GM18873 (cell line): ENCODE results near the gene DPF3.

Source experiments
- ATAC-seq: cut with Tn5 transposase; IDR thresholded peaks from one replicate; pipeline ENCODE4 v1.9.1; 2021; ENCODE audit warnings: mild to moderate bottlenecking, moderate library complexity, moderate number of reproducible peaks; ENCODE audit not compliant: unreplicated experiment, low FRiP score

The DPF3 gene

DNA sequence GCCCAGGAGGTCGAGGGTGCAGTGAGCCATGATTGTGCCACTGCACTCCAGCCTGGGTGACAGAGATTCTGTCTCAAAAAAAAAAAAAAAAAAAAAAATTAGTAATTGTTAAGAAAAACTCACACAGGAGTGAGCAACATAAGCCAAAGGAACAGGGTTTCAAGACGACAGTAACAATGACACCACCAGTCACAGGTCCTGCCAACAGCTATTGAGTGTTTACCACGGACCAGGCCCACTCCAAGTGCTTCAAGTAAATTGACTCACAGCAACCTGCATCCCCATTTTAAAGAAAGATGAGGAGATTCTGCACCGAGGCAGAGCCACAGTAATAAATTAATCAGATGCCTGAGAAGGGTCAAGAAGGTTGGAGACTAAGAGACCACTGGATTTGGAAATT is 194.5 kb downstream of the DPF3 start:
- no peak for ATAC-seq

DNA sequence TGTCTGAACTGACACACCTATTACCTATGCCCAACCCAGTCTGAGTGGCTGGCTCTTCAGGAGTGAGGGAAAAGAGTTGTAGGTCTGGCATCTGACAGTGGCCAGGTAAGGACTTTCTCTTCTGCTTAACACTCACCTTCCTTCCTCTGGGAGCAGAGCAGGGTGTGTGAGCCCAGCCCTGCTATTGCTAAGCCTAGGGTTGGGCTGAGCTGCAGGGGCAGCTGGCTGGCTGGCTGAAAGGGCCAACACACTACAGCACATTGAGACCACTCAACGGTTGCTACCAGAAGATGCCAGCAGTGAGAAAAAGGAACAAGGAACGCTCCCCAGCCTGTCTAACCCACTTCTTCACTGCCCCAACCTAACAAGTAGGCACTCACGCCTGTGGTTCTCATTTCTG is 201.2 kb downstream of the DPF3 start:
- no peak for ATAC-seq

DNA sequence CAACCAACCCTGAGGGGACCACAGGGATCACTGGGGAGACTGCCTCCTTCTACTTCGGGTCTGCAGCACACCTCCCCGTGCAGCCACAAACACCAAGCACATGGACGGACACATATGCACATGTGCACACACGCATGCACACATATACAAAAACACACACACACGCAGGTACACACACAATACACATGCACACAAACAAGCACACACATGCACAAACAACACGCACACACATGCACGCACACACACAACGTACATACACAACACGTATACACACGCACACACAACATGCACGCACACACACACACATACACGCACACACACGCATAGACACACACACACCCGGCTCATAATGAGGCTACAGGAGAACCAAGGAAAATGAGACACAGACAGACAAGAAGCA is 203.6 kb downstream of the DPF3 start:
- ATAC-seq = no peak

DNA sequence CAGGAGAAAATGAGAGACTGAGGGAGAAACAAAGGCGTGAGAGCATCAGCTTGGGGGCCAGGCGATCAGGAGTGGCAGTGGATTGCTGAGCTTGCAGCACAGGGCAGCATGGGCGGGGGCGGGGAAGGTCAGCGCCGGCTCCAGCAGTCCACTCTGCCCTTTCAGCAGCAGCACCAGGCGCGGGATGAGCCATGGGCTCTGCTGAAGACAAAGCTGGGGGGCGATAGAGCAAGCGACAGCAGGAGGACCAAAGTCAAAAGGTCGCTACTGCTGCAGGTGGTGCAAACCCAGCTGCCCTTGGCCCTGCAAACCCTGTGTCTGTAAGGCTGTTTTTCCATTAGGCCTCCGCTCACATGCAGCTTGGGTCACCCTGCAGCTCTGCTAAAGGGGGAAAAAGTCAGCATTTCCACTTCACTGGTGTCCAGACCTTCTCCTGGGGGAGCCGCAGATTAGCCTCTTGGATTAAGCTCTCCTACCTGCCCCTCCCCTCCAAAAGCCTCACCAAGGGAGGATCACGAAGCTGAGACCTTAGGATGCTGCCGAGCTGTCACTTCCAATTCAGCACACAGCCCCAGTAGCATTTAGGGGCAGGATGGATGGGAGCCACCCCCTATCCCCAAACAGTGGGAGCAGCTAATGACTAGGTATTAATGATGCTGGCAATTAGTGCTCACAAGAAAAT is 204.8 kb downstream of the DPF3 start:
- ATAC-seq = no peak

DNA sequence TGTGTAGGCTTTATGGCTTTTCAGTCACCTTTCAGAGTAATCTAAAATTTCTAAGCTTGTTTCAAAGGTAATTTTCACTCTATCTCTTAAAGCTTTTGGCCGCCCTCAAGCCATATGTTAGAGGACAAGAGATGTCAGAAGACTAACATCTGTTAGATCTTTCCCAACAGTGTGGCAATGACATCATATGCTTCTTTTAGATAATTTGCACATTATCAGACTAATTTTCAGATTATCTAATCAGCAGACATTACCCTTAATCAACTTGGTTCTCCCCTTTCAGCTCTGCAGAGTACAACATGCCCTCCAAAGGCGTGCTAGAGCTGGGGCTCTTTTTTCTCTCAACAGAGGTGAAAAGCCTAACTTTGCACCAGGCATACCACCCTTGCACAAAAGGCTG is 207.1 kb downstream of the DPF3 start:
- no peak for ATAC-seq

DNA sequence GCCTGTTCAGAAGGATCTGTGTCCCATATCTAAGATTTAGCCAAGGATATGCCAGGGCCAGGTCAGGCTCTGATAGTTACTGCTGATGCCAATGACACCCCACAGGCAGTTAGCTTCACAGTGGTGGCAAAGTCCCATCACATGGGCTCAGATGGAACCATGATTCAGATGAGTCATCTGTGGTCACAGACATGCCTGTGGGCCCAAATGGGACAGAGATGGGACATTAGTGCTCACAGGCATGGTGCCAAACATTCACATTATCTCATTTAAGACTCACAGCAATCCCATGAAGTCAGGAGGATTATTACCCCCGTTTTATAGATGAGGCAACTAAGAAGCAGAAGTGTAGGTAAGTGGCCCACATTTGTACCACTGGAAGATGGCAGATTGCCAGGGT is 207.8 kb downstream of the DPF3 start:
- no peak for ATAC-seq

DNA sequence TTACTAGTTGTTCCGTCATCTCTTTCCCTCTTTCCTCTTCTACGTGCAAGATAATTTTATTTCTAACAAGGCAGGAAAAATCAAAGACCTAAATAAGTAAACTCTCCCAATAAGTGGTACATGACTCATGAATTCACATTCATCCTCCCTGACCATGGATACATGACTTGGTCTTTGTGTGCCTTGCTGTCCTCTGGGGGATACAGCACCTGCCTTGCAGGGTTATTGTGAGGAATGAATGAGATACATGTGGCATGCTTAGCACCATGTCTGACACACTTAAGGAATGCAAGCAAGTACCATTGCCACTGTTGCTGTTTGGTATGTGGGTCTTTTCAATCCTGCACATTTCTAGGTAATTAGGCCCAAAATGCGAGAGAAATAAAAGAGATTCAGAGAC is 208.4 kb downstream of the DPF3 start:
- ATAC-seq = no peak

DNA sequence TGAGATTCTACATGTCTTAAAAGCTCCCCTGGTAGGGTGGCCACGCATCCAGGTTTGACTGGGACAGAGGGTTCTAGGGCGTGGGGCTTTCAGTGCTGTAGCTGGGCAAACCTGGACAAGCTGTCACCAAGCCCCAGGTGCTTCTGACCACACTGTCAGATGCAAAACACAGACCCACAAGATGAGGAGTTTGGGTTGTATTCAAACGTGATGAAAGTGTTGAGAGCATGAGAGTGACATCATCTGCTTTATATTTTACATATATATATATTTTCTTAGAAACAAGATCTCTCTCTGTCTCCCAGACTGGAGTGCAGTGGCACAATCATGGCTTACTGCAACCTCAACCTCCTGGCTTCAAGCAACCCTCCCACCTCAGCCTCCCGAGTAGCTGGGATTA is 210.1 kb downstream of the DPF3 start:
- no peak for ATAC-seq

DNA sequence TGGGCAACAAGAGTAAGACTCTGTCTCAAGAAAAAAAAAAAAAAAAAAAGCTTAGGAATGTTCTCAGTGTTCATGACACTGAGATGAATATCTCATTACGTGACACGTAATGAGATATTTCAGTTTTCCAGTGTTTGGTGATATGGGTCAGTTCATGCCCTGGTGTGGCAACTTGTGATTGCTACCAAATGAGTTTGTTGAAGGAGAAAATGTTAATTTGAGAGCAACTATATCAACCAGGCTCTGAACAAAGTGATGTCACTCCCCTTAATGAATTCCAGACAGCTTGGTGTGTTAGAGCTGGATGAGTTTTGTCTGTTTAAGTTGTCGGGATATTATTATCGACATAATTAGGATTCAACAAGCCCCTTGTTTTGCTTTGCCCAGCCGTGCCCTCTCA is 211.7 kb downstream of the DPF3 start:
- no peak for ATAC-seq

DNA sequence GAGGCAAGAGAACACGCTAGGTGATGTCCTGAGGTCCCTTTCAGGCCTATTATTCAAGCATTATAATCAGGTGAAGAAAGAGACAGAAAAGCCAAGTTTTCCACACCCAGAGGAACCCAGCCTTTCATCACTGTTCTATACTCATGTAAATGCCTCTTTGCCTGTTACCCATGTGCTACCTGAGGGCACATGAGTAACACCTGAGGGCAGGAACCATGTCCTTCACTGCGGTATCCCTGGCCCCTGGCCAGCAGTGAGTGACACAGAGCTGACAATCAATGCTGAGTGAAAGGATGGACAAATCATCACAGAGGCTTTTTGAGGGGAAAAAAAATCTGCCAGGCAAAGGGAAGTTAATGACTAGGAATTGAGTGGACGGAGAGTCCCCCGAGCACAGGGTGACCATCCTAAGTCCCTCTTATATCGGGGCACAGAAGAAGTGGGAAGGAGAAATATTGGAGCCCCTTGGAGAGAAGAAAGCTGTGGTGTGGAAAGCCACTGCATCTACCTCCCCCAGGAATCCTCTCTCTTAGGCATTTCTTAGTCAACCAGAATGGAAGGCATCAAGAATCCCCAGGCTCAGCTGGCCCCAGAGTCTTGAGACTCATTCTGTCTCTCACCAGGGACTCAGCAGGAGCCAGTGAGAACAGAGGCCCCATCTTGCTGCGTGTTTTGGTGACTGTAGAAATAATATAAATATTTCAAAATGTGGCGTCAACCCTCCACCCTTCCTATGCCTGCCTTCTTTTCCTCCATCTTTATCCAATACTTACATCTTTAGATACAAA is 212.9 kb downstream of the DPF3 start:
- ATAC-seq = no peak

DNA sequence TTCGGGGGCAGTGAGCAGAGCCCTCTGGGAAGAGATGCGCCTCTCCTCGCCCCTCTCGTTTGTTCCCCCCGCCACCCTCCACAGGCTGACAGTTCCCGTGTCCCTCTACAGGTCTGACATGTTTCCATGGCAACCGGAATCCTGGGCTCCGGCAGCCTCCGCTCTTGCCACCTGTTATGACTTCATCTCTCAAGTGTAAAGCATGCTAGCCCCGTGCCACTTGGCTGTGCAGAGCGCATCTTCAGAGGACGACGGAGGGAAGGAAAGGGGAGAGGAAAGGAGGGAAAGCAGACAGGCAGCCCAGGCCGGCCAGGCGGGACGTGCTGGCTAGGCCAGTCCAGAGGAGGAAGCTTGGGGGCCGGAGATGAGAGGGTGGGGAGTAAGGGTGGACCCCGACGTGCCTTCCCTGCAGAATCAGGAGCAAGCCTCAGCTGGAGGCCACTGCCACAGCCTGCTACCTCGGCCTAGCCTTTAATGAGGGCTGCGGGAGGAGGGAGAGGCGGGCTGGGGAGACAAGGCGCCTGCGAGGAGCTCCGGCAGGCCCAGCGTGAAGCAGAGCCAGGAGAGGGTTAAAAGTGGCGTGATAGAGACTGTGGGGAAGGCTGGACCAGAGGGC is 214.3 kb downstream of the DPF3 start:
- no peak for ATAC-seq

DNA sequence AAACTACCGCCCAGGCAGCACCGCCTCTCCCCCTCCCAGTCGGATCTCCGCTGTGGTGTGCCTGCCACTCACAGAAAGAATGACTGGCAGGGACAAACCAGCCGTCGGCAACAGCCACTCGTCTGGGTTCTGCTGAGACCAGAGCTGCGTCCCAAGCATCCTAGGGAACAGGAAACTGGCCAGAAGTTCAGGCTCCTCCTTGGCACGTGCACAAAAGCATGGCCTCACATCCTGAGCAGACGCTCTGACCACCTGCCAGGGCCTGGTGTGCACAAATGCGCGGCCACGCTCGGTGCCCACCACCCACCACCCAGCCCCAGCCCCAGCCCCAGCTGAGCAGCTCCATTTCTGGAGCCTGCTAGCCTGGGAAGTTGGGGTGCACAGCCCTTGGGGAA is 214.8 kb downstream of the DPF3 start:
- no peak for ATAC-seq

DNA sequence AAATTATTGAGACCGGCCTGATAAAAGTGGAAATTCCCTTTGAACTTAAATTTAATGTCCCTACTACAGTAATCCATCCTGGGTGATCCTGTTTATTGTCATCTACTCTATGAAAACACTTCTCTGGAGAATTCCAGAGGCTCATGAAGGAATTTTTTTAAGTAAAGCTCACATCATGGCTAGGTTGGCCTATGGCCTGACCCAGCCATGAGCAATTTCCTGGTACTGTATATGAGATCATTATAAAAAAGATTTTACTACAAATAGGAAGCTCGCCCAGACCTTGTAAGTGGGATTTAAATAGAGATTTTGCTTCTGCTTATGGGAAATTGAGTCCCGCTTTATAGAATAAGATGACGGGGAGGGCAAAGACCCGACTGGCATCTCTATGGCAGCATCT is 215.5 kb downstream of the DPF3 start:
- no peak for ATAC-seq

DNA sequence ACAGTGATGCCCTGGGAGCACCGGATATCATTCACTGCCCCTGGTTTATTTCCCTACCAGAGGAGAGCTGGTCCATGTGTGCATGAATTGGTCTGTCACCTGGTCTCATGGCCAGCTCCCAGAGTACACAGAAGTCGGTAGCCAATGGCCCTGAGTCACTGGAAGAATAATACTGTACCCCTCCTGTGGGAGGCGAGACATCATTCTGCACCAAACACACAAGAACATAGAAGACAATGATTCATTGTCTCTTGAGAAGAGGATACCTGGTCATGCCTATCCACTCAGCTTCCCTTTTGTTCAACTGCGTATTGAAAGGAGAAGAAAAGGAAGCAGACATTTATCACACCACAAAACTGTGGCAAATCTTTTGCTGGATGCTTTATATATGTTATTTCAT is 216.2 kb downstream of the DPF3 start:
- ATAC-seq = no peak

DNA sequence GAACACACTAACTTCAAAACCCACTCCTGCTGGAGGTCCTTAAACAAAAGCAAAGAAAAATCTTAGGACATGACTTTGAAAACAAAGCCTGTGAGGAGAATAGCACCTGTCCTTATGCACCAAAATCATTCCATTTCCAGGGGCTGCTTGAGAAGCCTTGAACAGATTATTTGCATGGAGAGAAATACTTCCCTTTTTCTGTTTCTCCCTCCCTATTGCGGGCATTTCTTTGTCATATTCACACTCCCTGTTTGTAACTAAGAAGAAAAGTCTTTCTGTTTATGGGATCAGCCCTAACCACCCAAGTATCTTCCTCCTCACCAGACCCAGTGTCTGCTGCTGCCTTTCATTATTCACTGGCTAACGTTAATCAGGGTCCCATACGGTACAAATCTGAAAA is 218.8 kb downstream of the DPF3 start:
- ATAC-seq = no peak

DNA sequence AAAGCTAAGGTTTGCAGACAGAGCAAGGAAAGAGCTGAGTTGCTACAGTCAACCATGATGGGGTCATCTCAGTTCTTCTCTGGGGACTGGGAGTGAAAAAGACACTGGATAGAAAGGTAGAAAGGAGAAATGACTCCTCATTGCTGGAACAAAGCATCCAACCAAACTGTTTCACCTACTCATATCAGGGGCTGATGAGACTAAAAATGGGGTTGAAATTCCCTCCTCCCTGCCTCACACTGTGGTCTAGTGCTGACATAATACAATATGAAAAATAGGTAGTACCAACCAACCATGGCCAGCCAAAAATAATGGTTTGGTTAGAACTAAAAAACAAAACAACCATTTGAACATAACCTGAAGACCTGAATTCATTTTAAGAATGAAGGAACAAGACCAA is 220.7 kb downstream of the DPF3 start:
- ATAC-seq = no peak

DNA sequence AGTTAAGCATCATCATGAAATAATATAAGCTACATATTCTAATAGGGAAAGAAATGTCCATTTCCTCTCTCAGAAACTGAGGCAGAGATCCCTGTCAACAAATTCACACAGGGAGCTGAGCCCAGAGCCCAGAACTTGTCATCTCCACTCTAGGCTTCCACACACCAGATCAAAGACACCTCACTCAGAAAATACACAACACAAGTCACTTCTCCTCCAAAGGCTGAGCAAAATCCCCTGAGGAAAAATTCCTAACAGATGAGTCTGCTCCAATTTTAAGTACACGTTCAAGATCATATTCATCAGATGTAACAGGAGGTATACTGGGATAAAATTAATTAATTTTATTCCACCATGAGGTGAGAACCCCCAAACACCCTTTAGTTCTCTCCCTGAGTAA is 227.3 kb downstream of the DPF3 start:
- ATAC-seq = no peak

DNA sequence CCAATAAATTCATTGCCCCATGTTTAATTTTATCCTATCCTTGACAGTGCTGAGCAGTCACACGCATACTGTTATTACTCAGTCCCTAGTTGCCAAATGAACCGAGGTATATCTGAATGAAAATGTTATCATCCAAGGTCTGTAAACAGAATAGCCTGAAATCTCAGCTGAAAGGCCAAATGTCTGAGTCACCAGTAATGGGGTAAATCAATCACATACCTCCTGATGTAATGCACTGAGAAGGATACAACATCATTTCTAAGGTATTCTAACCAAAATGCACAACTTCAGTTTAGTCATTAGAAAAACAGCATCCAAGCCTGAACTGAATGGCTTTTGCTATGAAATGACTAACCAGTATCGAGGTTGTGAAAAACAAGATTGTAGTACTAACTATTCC is 228.6 kb downstream of the DPF3 start:
- no peak for ATAC-seq

DNA sequence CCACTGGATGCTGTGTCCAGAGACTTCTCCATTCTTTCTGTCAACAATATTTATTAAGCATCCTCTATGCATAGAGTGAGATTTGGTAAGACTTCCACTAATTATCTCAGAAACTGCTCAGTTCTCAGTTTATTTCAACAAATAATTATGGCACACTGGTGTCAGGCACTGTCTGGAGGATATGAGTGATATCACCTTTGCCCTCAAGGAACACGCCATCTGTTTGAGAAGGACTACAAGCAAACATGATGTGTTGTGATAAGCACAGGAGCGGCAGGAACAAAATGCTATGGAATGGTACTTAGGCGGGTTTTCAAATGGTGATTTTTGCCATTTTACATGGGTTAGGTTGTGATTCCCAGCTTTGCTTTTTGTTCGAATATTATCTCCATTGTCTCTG is 229.2 kb downstream of the DPF3 start:
- ATAC-seq = no peak

DNA sequence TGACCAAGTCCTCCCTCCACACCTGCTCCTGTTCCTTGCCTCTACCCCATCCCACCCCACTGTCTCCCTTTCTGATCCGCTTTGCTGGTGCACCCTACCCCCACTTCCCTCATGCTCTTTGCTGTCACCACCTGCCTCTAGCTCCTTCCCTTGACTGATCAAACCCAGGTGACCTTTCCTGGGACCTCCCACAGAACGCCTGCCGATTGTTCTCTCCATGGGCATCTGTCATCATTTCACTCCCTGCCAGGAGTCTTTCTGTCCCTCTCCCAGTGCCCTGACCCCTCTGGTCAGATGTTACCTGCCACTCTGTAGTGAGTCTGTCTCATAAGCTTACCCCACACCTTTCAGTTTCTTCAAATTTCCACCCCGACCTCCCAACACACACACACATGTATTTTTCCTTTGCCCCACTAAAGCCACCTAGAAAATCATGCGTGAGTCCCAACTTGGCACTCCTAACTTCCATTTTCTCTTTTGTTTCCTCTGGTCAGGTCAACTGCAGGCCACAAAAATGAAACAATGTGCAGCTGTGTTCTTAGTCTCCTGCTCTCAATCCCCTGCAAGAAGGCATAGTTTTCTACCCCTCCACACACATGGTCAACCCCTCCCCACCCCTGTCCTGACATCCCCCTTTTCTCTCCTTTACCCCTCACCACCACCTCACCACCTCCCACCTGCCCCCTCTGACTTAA is 229.8 kb downstream of the DPF3 start:
- no peak for ATAC-seq

DNA sequence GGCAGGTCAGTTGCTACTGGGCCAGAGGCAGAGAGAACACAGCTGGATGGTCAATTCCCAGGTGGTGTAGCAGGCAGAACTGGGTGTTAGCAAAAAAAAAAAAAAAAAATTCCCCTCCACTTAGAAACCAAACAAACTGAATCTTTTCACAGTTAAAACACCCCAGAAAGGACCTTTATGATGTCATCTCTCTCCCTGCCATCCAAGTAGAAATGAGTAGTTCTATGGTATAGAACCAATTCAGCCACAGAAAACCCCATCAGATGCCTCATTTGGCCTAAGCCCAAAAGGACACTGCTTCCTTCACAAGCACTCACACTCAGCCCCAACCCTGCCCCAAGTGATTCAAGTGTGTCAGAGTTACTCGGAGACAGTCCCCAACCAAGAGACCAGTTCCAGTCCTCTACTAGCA is 230.8 kb downstream of the DPF3 start:
- no peak for ATAC-seq
